K562 (cell line): ENCODE measurements around the gene KRT85. TPM values are rescaled to one million over a fixed set of nuclear protein-coding genes. Genes with fewer than 3 reads are reported as not detected.

Experiments used
- ATAC-seq: fragments of 200-7000 bp; cut with Tn5 transposase; 3 replicates; pipeline ENCODE4 v1.9.1; 2020; ENCODE audit warnings: moderate library complexity
- BruUV-seq: library from RNA; stranded (reverse); fragments of 400-500 nt; replicated peaks from 2 replicates; lab custom pipeline; 2021; lab: Mats Ljungman, UMichigan
- CTCF ChIA-PET: fragments of 300-600 bp; formaldehyde crosslinking; extraction: SDS; loops from one replicate; lab custom pipeline; 2021; ENCODE audit warnings: low intra/inter-chr PET ratio; lab: Yijun Ruan, JAX
- POLR2A ChIA-PET: fragments of 300-600, 350-650 bp; sonication (Branson Sonifier 250); formaldehyde crosslinking; extraction: SDS; loops from one replicate; lab custom pipeline; 2021; ENCODE audit warnings: antibody characterized with exemption, inconsistent platforms; lab: Yijun Ruan, JAX
- DNase-seq, 4 experiments: peaks; one replicate each; pipeline versions ENCODE4 v3.0.0 to v3.0.0-alpha.2; 2011 to 2018; ENCODE audit warnings: low spot score in 3 of 4, mixed read lengths in 3 of 4; ENCODE audit errors: extremely low read depth in 1 of 4
- FAIRE-seq: peaks from 2 replicates; lab custom pipeline; 2011; peaks lifted over from hg19 to GRCh38; lab: Jason Lieb, UNC
- H2AFZ ChIP-seq: 2 replicates; pipeline ENCODE4 v1.6.0; 2011; ENCODE audit warnings: low read depth, low read length, control low read depth, inconsistent platforms
- H3K27ac ChIP-seq: fragments of 200-600 bp; 3 replicates; pipeline ENCODE4 v1.8.0; 2011; ENCODE audit warnings: low read depth, mild to moderate bottlenecking, control low read depth, inconsistent platforms, low read length, moderate library complexity, mixed read lengths; ENCODE audit errors: extremely low read depth
- H3K27me3 ChIP-seq, 2 experiments: fragments of 300-600 bp in 1 of 2; 2 replicates in 1 of 2; 3 replicates in 1 of 2; pipeline versions ENCODE4 v1.6.0 to v1.8.0; 2011; ENCODE audit warnings: inconsistent platforms in 2 of 2, low read length in 2 of 2, mild to moderate bottlenecking in 1 of 2, mixed read lengths in 1 of 2, moderate library complexity in 1 of 2; ENCODE audit not compliant: control insufficient read depth in 2 of 2, insufficient read depth in 2 of 2
- H3K36me3 ChIP-seq: fragments of 300-600 bp; 3 replicates; pipeline ENCODE4 v1.8.0; 2011; ENCODE audit warnings: mild to moderate bottlenecking, low read length, inconsistent platforms; ENCODE audit not compliant: control insufficient read depth, insufficient read depth
- H3K4me1 ChIP-seq, 2 experiments: fragments of 200-600 bp in 1 of 2; replicated peaks in 1 of 2; 2 replicates in 1 of 2; 3 replicates in 1 of 2; pipeline versions ENCODE4 v1.5.1 to v1.8.0; 2011; ENCODE audit warnings: inconsistent platforms in 2 of 2, low read length in 2 of 2, mild to moderate bottlenecking in 1 of 2, mixed read lengths in 1 of 2, moderate library complexity in 1 of 2; ENCODE audit not compliant: control insufficient read depth in 2 of 2, insufficient read depth in 2 of 2
- H3K4me2 ChIP-seq: 2 replicates; pipeline ENCODE4 v1.6.1; 2011; ENCODE audit warnings: low read length, control low read depth, inconsistent platforms, mixed read lengths; ENCODE audit not compliant: insufficient read depth
- H3K4me3 ChIP-seq: fragments of 200-600 bp; sonication (generic), shearing (Covaris generic); 2 replicates; pipeline ENCODE4 v1.5.1; 2016; ENCODE audit warnings: control low read depth, inconsistent platforms
- H3K79me2 ChIP-seq: fragments of 200-600 bp; 3 replicates; pipeline ENCODE4 v1.8.0; 2011; ENCODE audit warnings: low read length, inconsistent platforms; ENCODE audit not compliant: control insufficient read depth, insufficient read depth
- H3K9ac ChIP-seq, 2 experiments: 2 replicates each; pipeline versions ENCODE4 v1.6.0 to v1.6.1; 2011; ENCODE audit warnings: low read depth in 2 of 2, low read length in 2 of 2, control low read depth in 1 of 2, inconsistent platforms in 1 of 2, mild to moderate bottlenecking in 1 of 2, mixed read lengths in 1 of 2; ENCODE audit not compliant: insufficient read depth in 1 of 2
- H3K9me1 ChIP-seq: one replicate; pipeline ENCODE4 v1.6.0; 2011; ENCODE audit warnings: inconsistent platforms, mild to moderate bottlenecking, low read length, moderate library complexity; ENCODE audit not compliant: control insufficient read depth, insufficient read depth
- H3K9me3 ChIP-seq: replicated peaks from 2 replicates; pipeline ENCODE4 v1.5.1; 2011; ENCODE audit warnings: low read depth, low read length, inconsistent platforms; ENCODE audit not compliant: control insufficient read depth, insufficient read depth
- H4K20me1 ChIP-seq: replicated peaks from 2 replicates; pipeline ENCODE4 v1.6.1; 2011; ENCODE audit warnings: low read length, inconsistent platforms, mixed read lengths; ENCODE audit not compliant: control insufficient read depth, insufficient read depth
- E2F5 ChIP-seq: sonication (generic); formaldehyde crosslinking; IDR thresholded peaks from 2 replicates; pipeline ENCODE4 v1.8.0; 2022; ENCODE audit warnings: mild to moderate bottlenecking, missing genetic modification reagents
- FOXP4 ChIP-seq: sonication (generic); formaldehyde crosslinking; IDR thresholded peaks from 2 replicates; pipeline ENCODE4 v1.8.0; 2022; ENCODE audit warnings: mild to moderate bottlenecking, missing genetic modification reagents, borderline replicate concordance
- HNRNPK ChIP-seq: fragments of 200-400 bp; formaldehyde crosslinking; IDR thresholded peaks from one replicate; pipeline ENCODE4 v1.6.1; 2018; ENCODE audit warnings: mild to moderate bottlenecking, low read depth, low read length; ENCODE audit not compliant: poor library complexity, severe bottlenecking
- JUNB ChIP-seq: fragments of 450-650 bp; formaldehyde crosslinking; conservative IDR thresholded peaks from 2 replicates; pipeline ENCODE4 v1.4.0; 2020; ENCODE audit warnings: mild to moderate bottlenecking
- KAT8 ChIP-seq: fragments of 450-650 bp; IDR thresholded peaks from 2 replicates; pipeline ENCODE4 v1.6.1; 2016; ENCODE audit warnings: low read depth, mild to moderate bottlenecking
- SIN3B ChIP-seq: fragments of 450-650 bp; IDR thresholded peaks from 2 replicates; pipeline ENCODE4 v1.6.1; 2017; ENCODE audit warnings: low read depth, mild to moderate bottlenecking, moderate library complexity
- ZNF143 ChIP-seq: sonication (generic); formaldehyde crosslinking; IDR thresholded peaks from 2 replicates; pipeline ENCODE4 v1.9.0; 2022; ENCODE audit warnings: mild to moderate bottlenecking, missing genetic modification reagents
- ZNF507 ChIP-seq: conservative IDR thresholded peaks from 2 replicates; pipeline ENCODE4 v1.6.1; 2017; ENCODE audit warnings: missing genetic modification characterization, missing compliant biosample characterization
- WGBS: fragments of 100-300 bp; shearing (Covaris generic); methylation state at CpG from one replicate; pipeline ENCODE4 v1.1.6; 2016; ENCODE audit warnings: low coverage, mixed read lengths; ENCODE audit not compliant: insufficient coverage; ENCODE audit errors: missing lambda C conversion rate; 5-methylcytosine and 5-hydroxymethylcytosine counted together
- in situ Hi-C: fragments of 300-500 bp; cut with MboI; formaldehyde crosslinking; loops from 4 replicates; pipeline ENCODE4 v1.15.0; 2018; ENCODE audit warnings: inconsistent platforms, mixed read lengths
- intact Hi-C: fragments of 100-400 bp; cut with micrococcal nuclease; formaldehyde crosslinking; loops from 2 replicates; pipeline ENCODE4 v1.14.2; 2022
- polyA plus RNA-seq, 8 experiments: library from polyadenylated mRNA; depleted of rRNA in 4 of 8; stranded (reverse) in 5 of 8; unstranded in 3 of 8; fragments of >200 nt; fragmentation: Nextera tagmentation in 2 of 8; fragmentation: Illumina TruSeq in 1 of 8; extraction: Ambion mirVana in 2 of 8; extraction: Trizol in 1 of 8; gene quantifications; 2 replicates each; pipeline versions ENCODE4 v1.2.1 to v1.2.3, GENCODE V29; 2011 to 2014; ENCODE audit warnings: inconsistent platforms in 1 of 8, missing spikeins in 1 of 8
- total RNA-seq, 7 experiments: library from RNA; depleted of rRNA in 6 of 7; stranded (reverse); fragments of >200 nt in 6 of 7; fragmentation: Illumina TruSeq in 2 of 7; extraction: Trizol in 2 of 7; gene quantifications; 2 replicates each; pipeline versions ENCODE4 v1.2.1 to v1.2.3, GENCODE V29; 2011 to 2021; ENCODE audit warnings: low replicate concordance in 1 of 7

Gene KRT85
- total and polyA plus RNA-seq, 9 of the 15 experiments (the other 6 are each of a cell fraction or from before 2014, with no cell fraction given), result not detected

- Histone ChIP-seq H3K9me1 (no peaks in the 10 kb centered on the region), H3K4me2 (no peak overlapping the region), H3K4me3 (no peak overlapping the region), H3K79me2 (no peaks in the 10 kb centered on the region), H3K4me1 (no peaks in the 10 kb centered on the region), H4K20me1 (no peaks in the 10 kb centered on the region), H2AFZ (no peak overlapping the region), H3K36me3 (no peaks in the 10 kb centered on the region), H3K27ac (no peak overlapping the region), H3K9ac (no peak overlapping the region), H3K27me3 (peaks cover 0 to 51% of the 10 kb centered on the region in 2 experiments; a peak in 2 of 5 replicates), H3K9me3 (no peaks in the 10 kb centered on the region)
- no peak for FAIRE-seq
- ATAC-seq, result no peak
- in situ Hi-C loops, result no loop called here
- TF ChIP-seq FOXP4 (CRISPR knock-in tag), result no peak
- TF ChIP-seq KAT8, result no peak
- TF ChIP-seq SIN3B, result no peak
- no peak for TF ChIP-seq HNRNPK
- no peak for TF ChIP-seq ZNF507
- no peak for TF ChIP-seq E2F5 (CRISPR knock-in tag)
- no peak for TF ChIP-seq JUNB (CRISPR knock-in tag)
- TF ChIP-seq ZNF143, result no peak
- ChIA-PET POLR2A (interaction anchor here (1.2 kb wide), 1 partner anchor 11 kb away, joined by 4 read pairs; the partner anchor contains the start of gene KRT84), CTCF (no interaction called here)
- WGBS, result 0% methylated on average over 6 of the region's 8 CpGs
- no TSS peak for BruUV-seq
- DNase-seq, result no peak
- intact Hi-C loops, result no loop called here
Observed at GRCh38 chr12:52396656-52397055, 29.4 kb upstream of the KRT85 start.
